HG03159 (cell line): Measurements from ENCODE around the gene RGS16.
"Not testable (repeated sequence)": the region's sequence is repeated elsewhere in the genome, so short reads cannot be mapped to it uniquely, and the experiment has no call there.

Experiments used
- ATAC-seq: cut with Tn5 transposase; IDR thresholded peaks from one replicate; pipeline ENCODE4 v1.9.1; 2021; ENCODE audit warnings: mild to moderate bottlenecking, moderate library complexity; ENCODE audit not compliant: unreplicated experiment

RGS16 gene, protein sequence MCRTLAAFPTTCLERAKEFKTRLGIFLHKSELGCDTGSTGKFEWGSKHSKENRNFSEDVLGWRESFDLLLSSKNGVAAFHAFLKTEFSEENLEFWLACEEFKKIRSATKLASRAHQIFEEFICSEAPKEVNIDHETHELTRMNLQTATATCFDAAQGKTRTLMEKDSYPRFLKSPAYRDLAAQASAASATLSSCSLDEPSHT

DNA sequence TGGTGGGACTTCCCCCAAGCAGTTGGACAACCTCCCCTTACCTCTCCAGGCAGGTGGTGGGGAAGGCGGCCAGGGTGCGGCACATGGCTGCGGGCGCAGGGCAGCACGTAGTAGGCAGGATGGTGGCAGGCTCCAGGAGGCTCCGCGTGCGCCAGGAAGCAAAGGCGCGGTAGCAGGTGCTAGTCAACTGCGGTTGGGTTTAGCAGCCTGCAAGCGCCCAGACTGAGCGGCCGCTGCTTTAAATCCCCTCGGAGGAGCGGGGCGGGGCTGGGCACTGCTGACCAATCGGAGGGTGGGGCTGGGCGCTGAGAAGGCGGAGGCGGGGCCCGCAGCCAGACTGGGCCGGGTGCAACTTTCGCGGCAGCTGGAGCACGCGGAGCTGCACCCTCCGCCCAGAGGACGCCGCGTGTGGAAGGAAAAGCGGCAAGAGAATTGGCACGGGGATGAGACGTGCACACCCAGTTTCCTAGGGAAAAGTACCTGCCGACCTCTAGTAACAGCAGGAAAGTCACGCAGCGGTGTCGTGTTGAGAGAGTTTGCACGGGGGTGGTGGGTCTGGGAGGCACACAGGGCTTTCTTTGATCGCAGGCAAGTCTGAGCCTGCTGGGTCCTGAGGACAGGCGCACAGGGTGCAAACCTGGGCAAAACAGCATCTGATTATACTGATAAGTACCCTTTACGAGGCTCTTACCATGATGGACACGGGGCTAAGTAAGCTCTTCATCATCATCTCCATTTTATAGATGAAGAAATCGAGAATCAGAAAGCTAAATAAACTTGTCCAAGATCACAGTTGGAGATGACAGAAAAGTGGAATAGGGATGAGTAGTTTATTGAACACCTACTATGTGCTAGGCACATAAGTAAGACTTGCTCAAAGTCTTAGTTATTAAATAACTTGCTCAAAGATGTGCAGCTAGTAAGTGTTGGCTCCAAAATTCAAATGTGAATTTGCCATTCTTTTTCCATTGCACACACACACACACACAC, at the start of gene RGS16:
RGS16 (minus strand) TSS at position 215 of the 990 bp plus-strand sequence; CDS start at position 85, 130 bp downstream.
- peak; percentile 89 for ATAC-seq

DNA sequence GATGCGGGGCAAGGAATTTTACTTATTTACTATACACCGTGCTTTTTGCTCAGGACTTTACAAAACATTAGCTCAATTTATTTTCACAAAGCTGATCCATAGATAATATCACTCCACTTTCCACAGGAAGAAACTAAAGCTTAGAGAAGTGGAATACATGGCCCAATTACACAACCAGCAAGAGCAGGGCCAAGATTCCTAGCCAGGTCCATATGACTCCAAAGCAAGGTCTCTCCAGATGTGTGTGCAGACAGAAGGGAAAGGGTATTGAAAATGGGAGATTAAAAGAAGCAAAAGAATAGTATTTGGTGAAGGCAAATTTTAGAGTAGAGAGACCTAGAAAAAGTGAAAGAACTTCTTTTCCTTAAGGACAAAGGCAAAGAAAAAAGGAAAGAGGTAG, 49.8 kb upstream of the RGS16 start:
- no peak for ATAC-seq

DNA sequence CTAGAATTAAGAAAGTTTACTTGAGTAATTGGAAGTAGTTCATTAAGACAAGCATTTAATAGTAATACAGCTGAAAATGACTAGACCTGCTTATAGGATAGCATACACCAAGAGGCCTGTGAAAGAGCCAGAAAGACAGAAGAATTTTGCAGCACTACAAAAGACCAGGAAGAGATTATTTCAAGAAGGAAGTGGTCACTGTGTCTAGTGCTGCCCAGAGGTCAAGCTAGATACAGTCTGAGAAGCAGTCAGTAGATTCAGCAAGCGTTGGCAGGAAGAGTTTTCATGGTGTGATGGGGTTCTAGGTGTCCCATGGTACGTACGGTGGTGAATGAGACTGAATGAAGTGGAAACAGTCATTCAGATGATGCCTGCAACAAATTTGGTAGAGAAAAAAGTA, 48.7 kb upstream of the RGS16 start:
- ATAC-seq: no peak

DNA sequence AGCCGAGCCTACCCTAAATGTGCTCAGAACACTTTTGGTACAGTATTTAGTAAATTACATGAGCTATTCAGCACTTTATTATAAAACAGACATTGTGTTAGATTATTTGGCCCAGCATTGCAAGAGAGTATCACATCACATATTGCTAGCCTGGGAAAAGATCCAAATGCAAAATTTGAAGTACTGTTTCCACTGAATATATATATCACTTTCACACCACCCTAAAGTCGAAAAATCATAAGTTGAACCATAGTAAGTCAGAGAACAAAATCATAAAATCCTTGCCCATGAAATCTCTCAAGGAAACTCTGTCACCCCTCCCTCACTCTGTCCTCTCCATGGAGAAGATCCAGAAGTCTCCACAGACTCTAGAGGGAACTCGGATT, 47.1 kb upstream of the RGS16 start:
- ATAC-seq: no peak

DNA sequence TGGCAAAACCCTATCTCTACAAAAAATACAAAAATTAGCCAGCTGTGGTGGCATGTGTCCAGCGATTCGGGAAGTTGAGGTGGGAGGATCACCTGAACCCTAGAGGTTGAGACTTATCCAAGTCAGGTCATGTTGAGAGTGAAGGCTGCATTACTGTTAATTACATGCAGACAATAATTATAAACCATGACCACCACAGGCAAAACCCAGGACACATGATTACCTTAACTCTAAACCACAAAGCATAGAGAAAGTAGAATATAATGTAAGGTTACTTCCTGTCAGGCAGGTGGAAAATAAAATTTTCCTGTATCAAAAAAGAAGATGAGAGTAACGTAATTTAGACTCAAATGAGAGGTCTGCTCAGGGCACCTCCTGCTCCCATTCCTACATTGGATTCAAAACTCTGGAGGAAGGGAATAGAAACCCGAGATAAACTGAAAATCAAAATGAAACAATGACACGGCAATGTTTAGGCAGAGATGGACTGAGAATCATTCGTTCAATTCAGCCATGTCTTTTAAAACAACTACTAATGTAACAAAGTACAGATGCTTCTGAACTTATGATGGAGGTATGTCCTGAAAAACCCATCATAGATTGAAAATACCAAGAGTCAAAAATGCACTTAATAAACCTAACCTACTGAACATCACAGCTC, 46.6 kb upstream of the RGS16 start:
- peak; percentile 48 for ATAC-seq

DNA sequence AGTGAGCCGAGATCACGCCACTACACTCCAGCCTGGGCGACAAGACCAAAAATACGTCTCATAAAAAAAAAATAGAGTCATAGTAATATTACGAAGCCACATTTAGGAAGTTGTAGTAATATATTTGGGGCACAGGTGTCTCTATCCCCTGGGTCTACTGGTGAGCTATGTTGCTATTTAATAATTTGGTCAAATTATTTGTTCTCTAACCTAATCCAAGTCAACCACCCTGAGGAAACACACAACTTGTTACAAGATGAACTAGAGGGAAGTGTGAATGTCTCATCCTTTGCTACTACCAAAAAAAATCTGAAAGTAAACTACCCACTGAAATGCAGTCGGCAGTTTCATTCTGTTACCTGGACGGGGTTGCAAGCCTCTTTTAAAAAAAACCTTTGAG, 44.9 kb upstream of the RGS16 start:
- peak; percentile 64 for ATAC-seq

DNA sequence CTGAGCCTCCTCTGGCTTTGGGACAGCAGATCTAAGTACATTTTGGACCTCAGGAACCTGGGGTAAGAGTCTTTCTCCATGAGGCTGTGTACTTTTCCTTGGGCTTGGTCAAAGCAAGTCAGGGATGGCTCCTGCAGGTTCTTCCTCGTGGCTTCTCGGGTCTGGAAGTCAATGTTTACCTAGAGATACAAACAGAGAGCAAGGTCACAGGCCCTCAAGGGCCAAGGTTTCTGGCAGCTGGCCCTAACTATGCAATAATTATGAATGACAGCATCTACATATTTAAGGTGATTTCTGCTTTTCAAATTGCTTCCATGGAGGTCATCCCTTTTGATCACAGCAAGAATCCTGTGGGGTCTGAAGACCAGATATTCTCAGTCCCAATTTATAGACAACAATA, 42.5 kb upstream of the RGS16 start:
- no peak for ATAC-seq

DNA sequence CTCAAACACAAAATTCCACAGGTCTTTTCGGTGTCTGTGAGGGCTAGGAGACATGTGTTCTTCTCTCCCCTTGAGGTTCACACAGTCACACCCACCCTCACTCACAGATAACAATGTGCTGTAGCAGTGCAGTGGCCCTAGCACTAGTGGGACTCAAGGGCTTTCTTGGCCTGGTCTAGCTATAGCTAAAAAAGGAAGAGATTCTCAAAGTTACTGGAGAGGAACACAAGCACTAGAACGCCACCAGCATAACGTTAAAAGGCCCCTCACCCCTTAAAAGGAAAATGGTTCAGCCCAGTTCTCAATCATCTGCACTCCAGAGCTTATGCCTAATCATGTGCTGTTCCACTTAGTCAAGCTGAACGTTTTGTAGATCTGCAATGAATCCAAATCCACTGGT, 40.7 kb upstream of the RGS16 start:
- ATAC-seq: no peak

DNA sequence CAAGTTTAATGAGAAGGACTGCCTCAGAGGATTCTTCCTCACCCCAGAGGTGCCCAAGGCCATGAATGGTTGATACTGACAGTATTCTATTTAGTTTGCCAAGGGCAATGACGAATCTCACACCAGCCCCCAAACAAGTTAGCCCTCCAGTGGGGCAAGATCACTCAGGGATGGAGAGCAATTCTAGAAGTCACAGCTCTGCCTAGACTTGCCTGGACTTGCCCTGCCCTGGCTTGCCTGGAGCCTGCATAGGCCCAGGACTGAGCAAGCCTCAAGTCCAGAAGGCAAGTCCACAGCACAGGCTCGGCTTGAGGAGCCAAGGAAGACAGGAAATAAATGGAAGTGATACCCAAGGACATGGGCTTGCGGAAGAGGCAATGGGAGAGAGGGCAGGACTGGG, 39.5 kb upstream of the RGS16 start:
- no peak for ATAC-seq

DNA sequence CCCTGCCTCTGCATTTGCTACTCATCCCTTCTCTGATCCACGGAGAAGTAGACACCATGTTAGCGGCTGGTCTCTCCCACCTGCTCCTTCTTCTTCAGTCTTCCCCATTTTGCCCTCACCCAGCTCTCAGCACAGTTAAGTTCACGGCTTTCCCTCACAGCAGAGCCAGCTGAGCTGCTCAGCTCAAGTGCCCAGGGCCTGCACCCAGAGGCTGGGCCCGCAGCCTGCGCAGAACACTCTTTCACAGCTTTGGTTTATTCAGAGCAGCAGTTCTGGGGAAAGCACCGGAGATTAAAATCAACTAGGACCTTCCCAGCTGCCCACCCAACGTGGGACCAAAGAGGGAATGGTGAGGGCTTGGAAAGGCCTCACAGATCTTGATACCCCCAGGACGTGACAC, 38.3 kb upstream of the RGS16 start:
- no peak for ATAC-seq

DNA sequence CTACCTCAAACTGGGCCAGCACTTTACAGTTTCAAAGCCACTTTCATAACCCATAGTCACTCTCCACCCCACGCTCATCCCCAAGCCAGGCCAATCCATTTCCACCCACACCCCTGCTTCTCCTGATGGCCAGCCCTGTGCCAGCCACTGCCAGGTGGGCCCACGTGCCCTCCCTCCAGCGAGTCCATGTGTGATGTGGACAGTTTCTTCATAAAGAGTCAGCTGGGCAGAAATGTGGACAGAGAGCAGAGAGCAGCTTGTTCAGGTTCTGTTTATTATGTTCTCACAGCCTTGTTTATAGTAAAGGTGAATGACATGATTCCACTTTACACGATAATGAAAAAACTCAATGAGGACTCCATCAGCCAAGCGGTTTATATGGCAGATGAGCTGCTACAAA, 37.4 kb upstream of the RGS16 start:
- no peak for ATAC-seq

DNA sequence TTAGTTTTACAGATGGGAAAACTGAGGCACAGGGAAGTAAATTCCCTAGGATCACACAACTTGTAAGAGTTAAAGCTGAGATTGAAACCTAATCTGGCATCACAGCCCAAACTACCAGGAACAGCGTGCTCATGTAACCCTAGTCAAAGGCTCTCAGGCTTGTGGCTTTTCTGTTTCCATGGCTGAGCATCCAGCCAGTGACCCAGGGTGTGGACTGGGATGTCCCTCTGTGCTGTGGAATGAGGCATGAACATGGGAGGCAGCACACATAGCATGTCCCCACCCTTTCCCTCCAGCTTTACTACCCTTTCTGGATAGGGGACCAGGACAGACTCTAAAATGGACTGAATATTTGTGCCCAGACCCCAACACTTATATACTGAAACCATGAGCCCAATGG, 35.1 kb upstream of the RGS16 start:
- ATAC-seq: no peak

DNA sequence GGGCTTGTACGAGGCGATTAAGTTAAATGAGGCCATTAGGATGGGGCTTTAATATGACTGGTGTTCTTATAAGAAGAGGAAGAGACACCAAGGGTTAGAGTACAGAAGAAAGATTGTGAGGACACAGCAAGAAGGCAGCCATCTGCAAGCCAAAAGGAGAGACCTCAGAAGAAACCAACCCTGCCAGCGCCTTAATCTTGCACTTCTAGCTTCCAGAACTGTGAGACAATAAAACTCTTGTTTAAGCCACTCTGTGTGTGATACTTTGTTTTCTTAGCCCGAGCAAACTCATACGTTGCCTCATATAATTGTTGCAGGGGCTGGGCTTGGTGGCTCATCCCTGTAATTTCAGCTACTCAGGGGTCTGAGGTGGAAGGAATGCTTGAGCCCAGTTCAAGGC, 33.6 kb upstream of the RGS16 start:
- no peak for ATAC-seq

DNA sequence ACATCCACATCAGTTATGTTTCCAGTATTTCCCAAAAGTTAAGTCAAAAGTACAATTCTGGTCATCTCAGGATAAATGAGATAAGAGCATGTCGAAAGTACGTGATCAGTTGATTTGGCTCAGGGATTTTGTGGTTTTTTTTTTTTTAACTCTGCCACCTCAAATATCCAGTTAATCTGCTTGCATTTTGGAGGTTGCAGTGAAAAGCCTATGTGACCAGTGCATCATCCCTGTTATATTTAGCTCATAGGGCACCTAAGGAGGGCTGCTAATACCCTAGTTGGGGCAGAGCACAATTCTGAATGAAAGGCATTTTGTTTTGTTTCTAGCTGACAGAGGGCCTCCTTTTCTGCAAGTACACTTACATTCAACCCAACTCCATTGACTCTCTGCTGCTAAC, 31.7 kb upstream of the RGS16 start:
- no peak for ATAC-seq

DNA sequence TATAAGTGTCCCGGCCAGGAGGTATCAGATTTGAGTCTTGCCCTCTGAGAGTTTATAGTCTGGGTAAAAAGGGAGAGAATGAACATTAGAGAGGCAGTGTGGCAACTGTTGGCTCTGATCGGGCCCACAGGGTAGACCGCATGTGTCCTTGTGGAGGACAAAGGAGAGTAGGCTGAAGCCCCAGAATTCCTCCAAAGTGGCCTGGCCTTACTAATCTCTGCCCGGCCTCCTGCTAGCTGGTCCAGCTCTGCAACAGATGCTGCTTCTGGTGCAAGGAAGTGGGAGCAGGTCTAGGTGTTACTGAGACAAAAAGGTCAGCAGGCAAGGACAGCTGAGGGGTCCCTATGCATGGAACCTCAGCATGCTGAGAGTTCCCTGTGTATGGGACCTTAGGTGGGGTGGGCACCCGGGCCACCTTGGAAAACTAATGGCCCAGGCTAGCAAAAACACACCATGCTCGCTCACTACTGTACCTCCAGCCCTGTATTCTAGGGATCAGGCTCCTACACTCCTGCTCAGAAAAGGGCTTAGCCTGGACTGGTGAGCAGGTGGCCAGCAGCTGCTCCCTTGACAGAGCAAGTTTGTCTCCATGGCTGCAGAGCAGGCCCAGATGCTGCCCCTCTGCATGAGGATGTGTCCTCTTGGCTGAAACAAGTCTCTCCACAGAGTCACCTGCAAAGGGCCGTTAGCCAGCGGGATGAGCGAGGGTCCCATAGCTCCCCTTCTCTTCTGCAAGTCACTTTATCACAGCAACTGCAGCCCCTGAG, 30.3 kb upstream of the RGS16 start:
- no peak for ATAC-seq

DNA sequence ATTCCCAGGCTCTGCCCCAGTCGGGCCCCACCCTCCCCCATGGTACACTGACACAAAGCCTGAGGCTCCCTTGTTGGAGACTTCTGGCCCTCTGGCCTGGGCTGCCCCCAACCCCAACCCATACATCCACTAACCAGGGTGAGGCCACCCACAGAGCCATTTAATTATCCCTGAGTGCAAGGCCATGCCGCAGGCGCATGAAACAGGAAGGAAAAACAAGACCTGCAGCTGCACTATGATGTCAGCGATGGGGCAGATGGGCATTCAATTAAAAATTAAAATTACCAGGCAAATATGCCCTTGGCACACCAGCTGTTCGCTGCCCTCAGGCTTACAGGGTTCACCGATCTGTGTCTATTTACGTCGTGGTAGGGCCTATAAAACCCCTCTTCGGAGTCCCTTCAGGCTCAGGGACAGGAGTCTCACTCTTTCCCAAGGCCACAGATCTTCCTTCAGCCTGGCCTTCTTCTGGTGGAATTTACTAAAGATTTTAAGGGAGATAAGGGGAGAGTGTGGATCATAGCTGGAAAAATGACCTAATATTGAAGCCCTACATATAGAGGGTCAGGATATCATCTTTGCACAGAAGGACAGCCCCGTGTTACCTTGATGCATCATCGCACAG, 29.6 kb upstream of the RGS16 start:
- ATAC-seq: no peak

DNA sequence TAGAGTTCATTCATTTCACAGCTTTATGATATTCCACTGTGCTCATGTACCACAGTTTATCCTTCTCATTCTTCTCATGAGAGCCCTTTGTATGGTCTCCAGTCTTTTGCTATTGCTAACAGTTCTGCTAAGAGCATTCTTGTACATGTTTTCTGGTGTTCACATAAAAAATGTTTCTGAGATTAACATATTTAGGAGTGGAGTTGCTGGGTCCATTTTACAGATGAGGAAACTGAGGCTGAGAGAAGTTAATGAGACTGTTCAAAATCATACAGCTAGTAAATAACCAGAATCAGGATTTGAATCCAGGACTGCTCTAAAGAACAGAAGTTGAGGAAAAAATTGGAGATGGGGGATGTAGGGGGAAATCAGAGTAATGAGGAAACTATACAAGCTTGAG, 28.8 kb upstream of the RGS16 start:
- no peak for ATAC-seq

DNA sequence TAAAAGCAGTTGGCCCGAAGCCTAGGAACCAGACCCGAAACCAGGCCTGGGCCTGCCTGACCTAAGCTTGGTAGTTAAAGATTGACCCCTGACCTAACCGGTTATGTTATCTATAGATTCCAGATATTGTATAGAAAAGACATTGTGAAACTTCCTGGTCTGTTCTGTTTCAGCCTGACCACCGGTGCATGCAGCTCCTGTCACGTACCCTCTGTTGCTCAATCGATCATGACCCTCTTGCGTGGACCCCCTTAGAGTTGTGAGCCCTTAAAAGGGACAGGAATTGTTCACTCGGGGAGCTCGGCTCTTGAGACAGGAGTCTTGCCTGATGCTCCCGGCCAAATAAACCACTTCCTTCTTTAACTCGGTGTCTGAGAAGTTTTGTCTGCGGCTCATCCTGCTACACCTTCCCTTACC, 28.3 kb upstream of the RGS16 start:
- not testable (repeated sequence) for ATAC-seq

DNA sequence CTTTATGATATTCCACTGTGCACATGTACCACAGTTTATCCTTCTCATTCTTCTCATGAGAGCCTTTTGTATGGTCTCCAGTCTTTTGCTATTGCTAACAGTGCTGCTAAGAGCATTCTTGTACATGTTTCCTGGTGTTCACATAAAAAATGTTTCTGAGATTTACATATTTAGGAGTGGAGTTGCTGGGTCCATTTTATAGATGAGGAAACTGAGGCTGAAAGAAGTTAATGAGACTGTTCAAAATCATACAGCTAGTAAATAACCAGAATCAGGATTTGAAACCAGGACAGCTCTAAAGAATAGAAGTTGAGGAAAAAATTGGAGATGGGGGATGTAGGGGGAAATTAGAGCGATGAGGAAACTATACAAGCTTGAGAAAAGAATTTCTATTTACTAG, 27.8 kb upstream of the RGS16 start:
- no peak for ATAC-seq

DNA sequence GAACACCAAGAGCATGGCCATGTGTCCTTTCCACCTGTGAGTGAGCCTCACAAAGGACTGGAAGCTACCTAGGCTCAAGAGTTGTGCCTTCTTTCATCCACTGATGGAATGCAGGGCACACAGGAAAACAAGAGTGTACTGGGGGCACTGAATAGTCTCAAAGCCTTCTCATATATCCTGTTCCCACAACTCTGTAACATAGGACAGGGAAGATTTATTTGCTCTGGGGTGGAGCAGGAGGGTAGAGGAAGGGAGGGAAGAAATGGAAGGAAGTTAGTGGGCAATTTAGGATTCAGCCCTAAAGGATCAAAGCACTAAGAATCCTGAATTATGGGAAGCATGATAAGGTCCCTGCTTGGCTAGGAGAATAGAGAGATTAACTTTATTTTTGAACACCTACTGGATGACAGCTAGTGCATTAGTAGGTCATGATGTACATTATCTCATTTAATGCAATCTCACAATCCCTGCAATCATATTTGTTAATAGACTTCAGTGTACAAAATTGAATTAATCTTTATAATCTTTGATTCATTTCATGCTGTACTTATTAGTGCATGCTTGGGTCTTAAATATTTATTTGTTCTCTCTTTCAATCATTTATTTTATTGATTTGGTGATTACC, 27.0 kb upstream of the RGS16 start:
- no peak for ATAC-seq
